Measurements from ENCODE around the gene ATP1A4.

Gene ATP1A4

GRCh38 chr1:160216301-160216700, 64.9 kb downstream of the ATP1A4 start:
- H3K4me3 Mint-ChIP-seq: no peak overlapping the region
- peaks cover 99% of the 10 kb centered on the region for H3K36me3 Mint-ChIP-seq (ENCODE audit: low read depth)
- intact Hi-C loops (cut with micrococcal nuclease): no loop called here
- no peaks in the 10 kb centered on the region for H3K27me3 Mint-ChIP-seq
- no peak overlapping the region for H3K27ac Mint-ChIP-seq
- no peaks in the 10 kb centered on the region for H3K9me3 Mint-ChIP-seq
- H3K4me1 Mint-ChIP-seq (ENCODE audit: low read depth): peaks cover 54% of the 10 kb centered on the region

GRCh38 chr1:160217481-160218051, 66.2 kb downstream of the ATP1A4 start:
- Mint-ChIP-seq H3K36me3 (ENCODE audit: low read depth) (peaks cover 89% of the 10 kb centered on the region), H3K4me3 (no peak overlapping the region), H3K4me1 (ENCODE audit: low read depth) (peaks cover 45% of the 10 kb centered on the region), H3K27me3 (no peaks in the 10 kb centered on the region), H3K27ac (no peak overlapping the region), H3K9me3 (no peaks in the 10 kb centered on the region)
- intact Hi-C loops (cut with micrococcal nuclease): no loop called here

- no peak overlapping the region for H3K4me3 Mint-ChIP-seq
- peaks cover 29% of the 10 kb centered on the region for H3K4me1 Mint-ChIP-seq (ENCODE audit: low read depth)
- intact Hi-C loops (cut with micrococcal nuclease): loop anchor here (1.0 kb wide), 1 partner anchor 26 kb away; no protein-coding TSS in a partner anchor
- H3K9me3 Mint-ChIP-seq: no peaks in the 10 kb centered on the region
- H3K27ac Mint-ChIP-seq: no peak overlapping the region
- H3K27me3 Mint-ChIP-seq: no peaks in the 10 kb centered on the region
- peaks cover 72% of the 10 kb centered on the region for H3K36me3 Mint-ChIP-seq (ENCODE audit: low read depth)
Observed at GRCh38 chr1:160219062-160219929, 67.9 kb downstream of the ATP1A4 start.

- intact Hi-C loops (cut with micrococcal nuclease): loop anchor here (1.0 kb wide), 1 partner anchor 118 kb away; no protein-coding TSS in a partner anchor
- H3K27ac Mint-ChIP-seq: no peak overlapping the region
Observed at GRCh38 chr1:160220301-160220700, 68.9 kb downstream of the ATP1A4 start.

GRCh38 chr1:160221089-160221488, 69.7 kb downstream of the ATP1A4 start:
- intact Hi-C loops (cut with micrococcal nuclease): no loop called here
- peaks cover 54% of the 10 kb centered on the region for H3K36me3 Mint-ChIP-seq (ENCODE audit: low read depth)
- H3K9me3 Mint-ChIP-seq: no peaks in the 10 kb centered on the region
- peaks cover 16% of the 10 kb centered on the region for H3K4me1 Mint-ChIP-seq (ENCODE audit: low read depth)
- H3K27me3 Mint-ChIP-seq: no peaks in the 10 kb centered on the region
- no peak overlapping the region for H3K4me3 Mint-ChIP-seq
- H3K27ac Mint-ChIP-seq: no peak overlapping the region

More at GRCh38 chr1:160220301-160220700, 68.9 kb downstream of the ATP1A4 start:
- peaks cover 62% of the 10 kb centered on the region for H3K36me3 Mint-ChIP-seq (ENCODE audit: low read depth)
- H3K4me1 Mint-ChIP-seq (ENCODE audit: low read depth): peaks cover 23% of the 10 kb centered on the region
- H3K27me3 Mint-ChIP-seq: no peaks in the 10 kb centered on the region
- no peaks in the 10 kb centered on the region for H3K9me3 Mint-ChIP-seq
- no peak overlapping the region for H3K4me3 Mint-ChIP-seq

GRCh38 chr1:160222546-160222945, 71.1 kb downstream of the ATP1A4 start:
- intact Hi-C loops (cut with micrococcal nuclease): no loop called here
- H3K27me3 Mint-ChIP-seq: no peaks in the 10 kb centered on the region
- no peak overlapping the region for H3K27ac Mint-ChIP-seq
- no peak overlapping the region for H3K4me3 Mint-ChIP-seq
- H3K4me1 Mint-ChIP-seq (ENCODE audit: low read depth): peaks cover 14% of the 10 kb centered on the region
- H3K9me3 Mint-ChIP-seq: no peaks in the 10 kb centered on the region
- H3K36me3 Mint-ChIP-seq (ENCODE audit: low read depth): peaks cover 39% of the 10 kb centered on the region

- Mint-ChIP-seq H3K36me3 (ENCODE audit: low read depth) (peaks cover 36% of the 10 kb centered on the region), H3K9me3 (no peaks in the 10 kb centered on the region), H3K4me3 (no peak overlapping the region)
Observed at GRCh38 chr1:160224606-160225005, 73.2 kb downstream of the ATP1A4 start.

GRCh38 chr1:160225345-160225744, 73.9 kb downstream of the ATP1A4 start:
- Mint-ChIP-seq H3K4me3 (no peak overlapping the region), H3K27me3 (no peaks in the 10 kb centered on the region), H3K27ac (no peak overlapping the region), H3K4me1 (ENCODE audit: low read depth) (peaks cover under 1% of the 10 kb centered on the region), H3K9me3 (no peaks in the 10 kb centered on the region), H3K36me3 (ENCODE audit: low read depth) (peaks cover 36% of the 10 kb centered on the region)
- intact Hi-C loops (cut with micrococcal nuclease): no loop called here

More at GRCh38 chr1:160224606-160225005, 73.2 kb downstream of the ATP1A4 start:
- Mint-ChIP-seq H3K27ac (no peak overlapping the region), H3K4me1 (ENCODE audit: low read depth) (peaks cover 8% of the 10 kb centered on the region), H3K27me3 (no peaks in the 10 kb centered on the region)
- intact Hi-C loops (cut with micrococcal nuclease): no loop called here

- H3K4me3 Mint-ChIP-seq: no peak overlapping the region
- H3K9me3 Mint-ChIP-seq: no peaks in the 10 kb centered on the region
- intact Hi-C loops (cut with micrococcal nuclease): no loop called here
- no peaks in the 10 kb centered on the region for H3K27me3 Mint-ChIP-seq
- no peaks in the 10 kb centered on the region for H3K4me1 Mint-ChIP-seq (ENCODE audit: low read depth)
- H3K36me3 Mint-ChIP-seq (ENCODE audit: low read depth): peaks cover 37% of the 10 kb centered on the region
- no peak overlapping the region for H3K27ac Mint-ChIP-seq
Observed at GRCh38 chr1:160226623-160227022, 75.2 kb downstream of the ATP1A4 start.

- no peak overlapping the region for H3K4me3 Mint-ChIP-seq
Observed at GRCh38 chr1:160227034-160227433, 75.6 kb downstream of the ATP1A4 start.

GRCh38 chr1:160227561-160227960, 76.2 kb downstream of the ATP1A4 start:
- no peaks in the 10 kb centered on the region for H3K4me1 Mint-ChIP-seq (ENCODE audit: low read depth)
- peaks cover 47% of the 10 kb centered on the region for H3K36me3 Mint-ChIP-seq (ENCODE audit: low read depth)
- no peaks in the 10 kb centered on the region for H3K27me3 Mint-ChIP-seq
- H3K27ac Mint-ChIP-seq: no peak overlapping the region
- H3K4me3 Mint-ChIP-seq: no peak overlapping the region
- no peaks in the 10 kb centered on the region for H3K9me3 Mint-ChIP-seq
- intact Hi-C loops (cut with micrococcal nuclease): no loop called here

More at GRCh38 chr1:160227034-160227433, 75.6 kb downstream of the ATP1A4 start:
- intact Hi-C loops (cut with micrococcal nuclease): no loop called here
- Mint-ChIP-seq H3K4me1 (ENCODE audit: low read depth) (no peaks in the 10 kb centered on the region), H3K9me3 (no peaks in the 10 kb centered on the region), H3K27ac (no peak overlapping the region), H3K27me3 (no peaks in the 10 kb centered on the region), H3K36me3 (ENCODE audit: low read depth) (peaks cover 41% of the 10 kb centered on the region)

- Mint-ChIP-seq H3K36me3 (ENCODE audit: low read depth) (peaks cover 55% of the 10 kb centered on the region), H3K4me3 (no peak overlapping the region), H3K27me3 (no peaks in the 10 kb centered on the region), H3K9me3 (no peaks in the 10 kb centered on the region), H3K4me1 (ENCODE audit: low read depth) (no peaks in the 10 kb centered on the region), H3K27ac (no peak overlapping the region)
- intact Hi-C loops (cut with micrococcal nuclease): no loop called here
Observed at GRCh38 chr1:160228431-160228830, 77.0 kb downstream of the ATP1A4 start.

- Mint-ChIP-seq H3K4me1 (ENCODE audit: low read depth) (no peaks in the 10 kb centered on the region), H3K4me3 (no peak overlapping the region), H3K36me3 (ENCODE audit: low read depth) (peaks cover 99% of the 10 kb centered on the region), H3K9me3 (no peaks in the 10 kb centered on the region), H3K27me3 (no peaks in the 10 kb centered on the region), H3K27ac (no peak overlapping the region)
- intact Hi-C loops (cut with micrococcal nuclease): loop anchor here (10.0 kb wide), 1 partner anchor 82 kb away; no protein-coding TSS in a partner anchor
Observed at GRCh38 chr1:160232911-160233310, 81.5 kb downstream of the ATP1A4 start.
